Thoracic aorta (tissue), 2 donors: ENCODE results near the gene TAC1. TPM values are rescaled to one million over a fixed set of nuclear protein-coding genes. Genes with fewer than 3 reads are reported as not detected.

Source experiments
- ATAC-seq: fragments of 150-250 bp; one replicate; pipeline ENCODE4 v1.8.0; 2017; ENCODE audit warnings: low read depth; ENCODE audit not compliant: insufficient number of reproducible peaks, low FRiP score
- DNase-seq: peaks from one replicate; pipeline ENCODE4 v3.0.0-alpha.2; 2020; ENCODE audit warnings: low spot score
- H3K27ac ChIP-seq, 2 donors: fragments of 200-600 bp; sonication (generic); 1 replicate in 1 of 2; 2 replicates in 1 of 2; pipeline ENCODE4 v1.5.1; 2016; ENCODE audit warnings: mild to moderate bottlenecking in 2 of 2, moderate library complexity in 2 of 2
- H3K27me3 ChIP-seq: fragments of 200-600 bp; sonication (generic); replicated peaks from 2 replicates; pipeline ENCODE4 v1.6.0; 2016; ENCODE audit warnings: mild to moderate bottlenecking; ENCODE audit not compliant: insufficient read depth
- H3K36me3 ChIP-seq: fragments of 200-600 bp; sonication (generic); one replicate; pipeline ENCODE4 v1.5.1; 2016
- H3K4me1 ChIP-seq, 2 donors: fragments of 200-600 bp; sonication (generic); 1 replicate in 1 of 2; 2 replicates in 1 of 2; pipeline versions ENCODE4 v1.5.1 to v1.6.0; 2016; ENCODE audit warnings: low read depth in 2 of 2, mild to moderate bottlenecking in 1 of 2; ENCODE audit not compliant: control insufficient read depth in 1 of 2
- H3K4me3 ChIP-seq: fragments of 200-600 bp; sonication (generic); 2 replicates; pipeline ENCODE4 v1.5.1; 2016; ENCODE audit warnings: mild to moderate bottlenecking
- H3K9me3 ChIP-seq: fragments of 200-600 bp; sonication (generic); 2 replicates; pipeline ENCODE4 v1.5.1; 2016
- CTCF ChIP-seq: fragments of 200-600 bp; sonication (generic); IDR thresholded peaks from one replicate; pipeline ENCODE4 v1.5.1; 2019; ENCODE audit warnings: antibody characterized with exemption
- total RNA-seq, 2 donors: library from RNA; depleted of rRNA; stranded (reverse); fragments of >200 nt; gene quantifications; one replicate each; pipeline versions ENCODE4 v1.1.0 to v1.2.3, GENCODE V29; 2016

The TAC1 gene, protein sequence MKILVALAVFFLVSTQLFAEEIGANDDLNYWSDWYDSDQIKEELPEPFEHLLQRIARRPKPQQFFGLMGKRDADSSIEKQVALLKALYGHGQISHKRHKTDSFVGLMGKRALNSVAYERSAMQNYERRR
- 10 to 100 TPM; 13.8 to 20.7 TPM for total RNA-seq

DNA sequence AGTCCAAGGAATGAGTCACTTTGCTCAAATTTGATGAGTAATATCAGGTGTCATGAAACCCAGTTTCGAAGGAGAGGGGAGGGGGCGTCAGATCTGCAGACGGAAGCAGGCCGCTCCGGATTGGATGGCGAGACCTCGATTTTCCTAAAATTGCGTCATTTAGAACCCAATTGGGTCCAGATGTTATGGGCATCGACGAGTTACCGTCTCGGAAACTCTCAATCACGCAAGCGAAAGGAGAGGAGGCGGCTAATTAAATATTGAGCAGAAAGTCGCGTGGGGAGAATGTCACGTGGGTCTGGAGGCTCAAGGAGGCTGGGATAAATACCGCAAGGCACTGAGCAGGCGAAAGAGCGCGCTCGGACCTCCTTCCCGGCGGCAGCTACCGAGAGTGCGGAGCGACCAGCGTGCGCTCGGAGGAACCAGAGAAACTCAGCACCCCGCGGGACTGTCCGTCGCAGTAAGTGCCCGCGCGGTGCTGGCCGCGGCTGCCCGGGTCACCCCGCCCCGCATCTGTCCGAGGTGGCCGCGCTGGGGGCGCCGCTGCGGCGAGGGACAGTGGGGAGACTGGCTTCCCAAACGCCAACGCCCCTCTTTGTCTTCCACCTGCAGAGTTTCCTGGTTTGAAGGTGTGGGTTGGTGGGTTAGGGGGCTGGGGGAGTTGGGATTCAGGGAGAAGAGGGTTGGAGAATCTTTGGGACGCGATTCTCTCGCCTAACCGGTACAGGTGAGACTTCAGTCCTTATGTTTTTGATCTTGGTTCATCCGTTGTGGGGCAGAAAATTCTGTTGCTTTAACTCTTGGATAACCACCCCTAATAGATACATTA, at the start of gene TAC1:
TSS of gene TAC1 (plus strand) at position 351 of the 829 bp plus-strand sequence. CDS start 527 bp downstream, outside the sequence.
- DNase-seq = no peak

GRCh38 chr7:97685952-97686351, 45.9 kb upstream of the TAC1 start:
- Histone ChIP-seq H3K4me1 (no peaks in the 10 kb centered on the region), H3K4me3 (no peak overlapping the region), H3K27me3 (no peaks in the 10 kb centered on the region), H3K27ac (no peak overlapping the region), H3K36me3 (no peaks in the 10 kb centered on the region), H3K9me3 (no peaks in the 10 kb centered on the region)
- no peak for TF ChIP-seq CTCF
- ATAC-seq (no peak), DNase-seq (no peak)

More for the DNA sequence above, at the start of gene TAC1:
- peak within 1 kb of the TSS; percentile 55 for H3K4me3 ChIP-seq
- TF ChIP-seq CTCF = no peak
- no peaks in the 10 kb centered on the region for H3K36me3 ChIP-seq
- no peaks in the 10 kb centered on the region for H3K9me3 ChIP-seq
- ATAC-seq = no peak
- H3K4me1 ChIP-seq = peaks cover 3 to 23% of the 10 kb centered on the region in 2 donors
- no peaks in the 10 kb centered on the region for H3K27me3 ChIP-seq
- H3K27ac ChIP-seq = no peak within 1 kb of the TSS

GRCh38 chr7:97693586-97693985, 38.3 kb upstream of the TAC1 start:
- Histone ChIP-seq H3K9me3 (no peaks in the 10 kb centered on the region), H3K27me3 (no peaks in the 10 kb centered on the region), H3K4me1 (no peaks in the 10 kb centered on the region), H3K27ac (no peak overlapping the region), H3K36me3 (no peaks in the 10 kb centered on the region), H3K4me3 (no peak overlapping the region)
- ATAC-seq (no peak), DNase-seq (no peak)
- TF ChIP-seq CTCF = no peak

DNA sequence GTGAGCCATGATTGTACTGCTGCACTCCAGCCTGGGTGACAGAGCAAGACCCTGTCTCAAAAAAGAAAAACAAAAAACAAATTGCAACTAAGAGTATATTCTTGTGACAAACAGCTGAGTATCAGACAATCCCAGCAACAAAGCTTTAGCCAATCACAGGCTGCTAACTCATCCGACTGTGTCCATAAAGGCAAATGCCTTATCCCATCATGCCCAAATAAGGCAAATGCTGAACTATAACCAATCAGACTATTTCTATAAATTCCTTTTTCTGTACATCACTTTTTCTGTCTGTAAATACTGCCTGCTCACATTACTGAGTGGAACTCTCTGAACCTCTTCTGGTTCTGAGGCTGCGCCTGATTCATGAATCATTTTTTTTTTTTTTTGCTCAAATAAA, 37.5 kb upstream of the TAC1 start:
- H3K27ac ChIP-seq = no peak overlapping the region
- DNase-seq = no peak
- no peak for ATAC-seq
- H3K27me3 ChIP-seq = no peaks in the 10 kb centered on the region
- no peak overlapping the region for H3K4me3 ChIP-seq
- H3K4me1 ChIP-seq = no peaks in the 10 kb centered on the region
- no peaks in the 10 kb centered on the region for H3K36me3 ChIP-seq
- no peak for TF ChIP-seq CTCF
- H3K9me3 ChIP-seq = no peaks in the 10 kb centered on the region

GRCh38 chr7:97697396-97697795, 34.5 kb upstream of the TAC1 start:
- ATAC-seq = no peak
- no peak for TF ChIP-seq CTCF

More at GRCh38 chr7:97697396-97697795, 34.5 kb upstream of the TAC1 start:
- H3K36me3 ChIP-seq = no peaks in the 10 kb centered on the region
- H3K27me3 ChIP-seq = no peaks in the 10 kb centered on the region
- no peaks in the 10 kb centered on the region for H3K9me3 ChIP-seq
- H3K4me3 ChIP-seq = no peak overlapping the region
- no peak overlapping the region for H3K27ac ChIP-seq
- no peak for DNase-seq
- no peaks in the 10 kb centered on the region for H3K4me1 ChIP-seq
